Central memory CD4-positive, alpha-beta T cell (primary cell): ENCODE results near the gene PRKG1.
"Not testable (repeated sequence)": the region's sequence is repeated elsewhere in the genome, so short reads cannot be mapped to it uniquely, and the experiment has no call there.

ENCODE experiments used
- DNase-seq: peaks from one replicate; pipeline ENCODE4 v3.0.0; 2022

Gene PRKG1

GRCh38 chr10:51544933-51545332, 470.6 kb downstream of the PRKG1 start:
- no peak for DNase-seq

DNA sequence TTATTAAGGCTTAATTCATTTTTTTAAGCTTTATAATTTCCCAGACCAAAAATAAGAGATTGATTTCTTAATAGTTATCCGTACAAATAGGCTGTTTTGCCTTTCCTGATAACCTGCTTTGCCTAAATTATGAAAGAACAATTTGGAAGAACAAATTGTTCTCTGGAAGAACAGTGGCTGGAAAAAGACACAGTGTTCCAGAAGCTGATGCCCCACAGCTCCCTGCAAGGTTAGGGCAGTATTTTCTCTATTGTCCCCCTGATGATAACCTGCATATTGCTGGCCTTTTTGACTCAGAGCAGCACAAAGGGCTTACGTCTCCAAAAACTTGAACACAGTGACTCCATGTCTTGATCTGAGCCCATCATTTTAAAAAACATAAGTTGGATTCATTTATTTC, 473.7 kb downstream of the PRKG1 start:
- no peak for DNase-seq

- DNase-seq, result no peak
Measured at GRCh38 chr10:51552879-51553278, 478.6 kb downstream of the PRKG1 start.

DNA sequence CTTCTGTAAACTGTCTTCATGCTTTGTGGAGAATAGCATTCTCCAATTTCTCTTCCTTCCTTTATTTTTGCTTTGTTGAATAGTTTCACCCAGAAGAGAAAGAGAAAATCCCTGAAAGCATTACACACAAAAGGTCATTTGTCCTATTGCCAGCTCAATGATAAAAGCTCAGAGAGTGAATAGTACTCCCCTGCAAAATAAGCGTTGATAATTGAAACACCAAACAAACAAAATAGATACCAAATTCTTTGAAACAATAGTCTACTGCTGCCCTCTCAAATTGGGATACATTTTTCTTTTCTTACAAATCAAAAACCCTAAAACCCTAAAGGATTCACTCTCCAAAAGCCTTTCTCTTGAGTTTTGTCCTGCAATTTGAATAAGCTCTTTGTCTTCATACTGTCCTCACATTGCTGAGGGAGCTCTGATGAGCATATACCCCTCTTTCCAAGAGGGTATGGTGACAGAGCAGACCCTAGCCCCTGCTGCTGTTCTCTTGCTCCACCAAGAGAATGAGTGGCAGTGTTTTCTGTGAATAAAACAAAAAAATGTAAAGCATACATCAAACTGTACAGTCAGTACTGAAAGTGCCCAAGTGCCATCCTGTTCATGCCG, 490.7 kb downstream of the PRKG1 start:
- no peak for DNase-seq

- DNase-seq, result no peak
Measured at GRCh38 chr10:51567271-51567670, 493.0 kb downstream of the PRKG1 start.

DNA sequence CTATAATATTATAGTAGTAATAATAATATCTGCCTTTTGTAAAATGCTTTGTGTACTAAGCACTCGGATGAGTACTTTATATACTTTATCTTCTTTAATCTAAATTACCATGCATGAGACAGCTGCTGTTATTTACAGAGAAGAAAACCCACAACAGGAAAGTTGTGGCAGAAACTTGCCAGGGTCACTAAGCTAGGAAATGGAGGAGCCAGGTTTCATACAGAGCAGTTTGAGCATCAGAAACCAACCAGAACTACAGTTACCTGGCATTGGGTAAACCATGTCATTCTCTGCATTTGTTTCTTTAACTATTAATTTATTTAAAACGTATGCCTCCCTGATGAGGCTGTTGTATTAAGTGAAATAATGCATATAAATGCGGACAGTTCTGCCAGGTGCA, 495.2 kb downstream of the PRKG1 start:
- no peak for DNase-seq

DNA sequence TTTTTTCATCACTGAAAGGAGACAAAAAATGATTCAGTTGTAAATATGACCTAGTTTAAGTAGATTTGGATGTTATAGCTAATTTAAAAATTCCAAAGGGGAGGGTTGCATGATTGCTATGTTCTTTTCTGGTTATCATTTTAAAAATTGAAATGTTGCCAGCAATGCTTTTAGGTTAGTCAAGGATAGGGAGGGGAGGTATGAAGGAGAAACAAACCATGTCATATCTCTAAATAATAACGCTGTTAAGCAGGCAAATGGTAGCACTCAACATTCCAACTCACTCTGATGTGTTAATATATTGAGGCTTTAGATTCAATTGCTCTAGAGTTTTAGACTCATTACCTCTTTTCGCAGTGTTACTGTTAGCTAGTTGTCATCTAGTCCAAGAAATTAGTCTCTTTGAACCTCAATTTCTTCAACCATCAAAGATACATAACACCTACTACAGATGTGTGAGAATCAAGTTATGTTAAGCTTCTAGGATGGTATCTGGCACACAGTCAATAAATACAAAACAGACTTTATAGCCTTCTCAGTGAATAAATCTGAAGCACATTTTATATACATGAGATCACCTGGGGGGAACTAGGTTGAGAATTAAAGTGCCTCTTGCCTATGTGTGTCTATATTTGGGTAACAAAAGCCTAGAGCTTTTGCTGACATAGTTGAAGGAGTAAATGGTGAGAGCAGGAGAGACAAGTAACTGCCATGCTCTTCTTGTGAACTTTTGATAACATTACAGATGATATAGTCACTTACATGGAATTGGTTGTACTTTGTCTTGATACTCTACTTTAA, 500.2 kb downstream of the PRKG1 start:
- DNase-seq, result no peak

DNA sequence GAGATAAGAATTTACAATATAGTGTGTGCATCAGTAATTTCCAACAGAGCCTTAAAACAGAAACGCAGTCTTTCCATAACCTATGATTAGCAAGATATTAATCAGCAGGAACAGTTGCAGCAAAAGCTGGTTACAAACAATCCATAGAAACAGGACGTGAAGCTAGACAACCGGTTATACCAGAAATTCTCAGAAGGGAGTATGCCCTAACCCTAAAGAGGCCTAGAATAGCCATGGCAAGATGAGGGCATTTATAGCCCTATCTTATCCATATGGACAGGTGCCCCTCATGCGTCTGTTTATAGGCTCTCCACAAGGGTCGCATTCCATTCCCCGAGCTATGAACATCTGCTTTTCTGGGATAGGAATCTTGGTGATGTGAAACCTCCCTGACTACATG, 506.9 kb downstream of the PRKG1 start:
- not testable (repeated sequence) for DNase-seq

GRCh38 chr10:51583976-51584375, 509.7 kb downstream of the PRKG1 start:
- DNase-seq, result no peak

- DNase-seq, result no peak
Measured at GRCh38 chr10:51585742-51586141, 511.5 kb downstream of the PRKG1 start.

- DNase-seq, result no peak
Measured at GRCh38 chr10:51588984-51589383, 514.7 kb downstream of the PRKG1 start.

DNA sequence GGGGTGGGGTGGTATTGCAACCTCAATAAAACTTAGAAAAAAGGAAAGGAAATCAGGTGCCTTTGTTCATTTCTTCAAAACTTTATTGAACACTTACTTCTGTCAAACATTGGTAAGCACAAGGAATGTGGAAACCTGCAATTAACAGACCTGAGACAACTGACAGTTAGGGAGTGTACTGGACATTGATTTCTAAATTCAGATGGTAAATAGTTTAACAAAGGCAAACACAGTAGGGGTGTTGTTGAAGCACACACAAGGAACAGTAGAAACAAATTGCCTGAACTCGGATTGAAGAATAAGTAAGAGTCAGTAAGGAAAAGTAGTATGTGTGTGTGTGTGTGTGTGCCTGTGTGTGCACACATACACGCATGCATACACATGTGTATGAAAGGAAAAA, 516.5 kb downstream of the PRKG1 start:
- no peak for DNase-seq

GRCh38 chr10:51596695-51597094, 522.4 kb downstream of the PRKG1 start:
- DNase-seq, result no peak

DNA sequence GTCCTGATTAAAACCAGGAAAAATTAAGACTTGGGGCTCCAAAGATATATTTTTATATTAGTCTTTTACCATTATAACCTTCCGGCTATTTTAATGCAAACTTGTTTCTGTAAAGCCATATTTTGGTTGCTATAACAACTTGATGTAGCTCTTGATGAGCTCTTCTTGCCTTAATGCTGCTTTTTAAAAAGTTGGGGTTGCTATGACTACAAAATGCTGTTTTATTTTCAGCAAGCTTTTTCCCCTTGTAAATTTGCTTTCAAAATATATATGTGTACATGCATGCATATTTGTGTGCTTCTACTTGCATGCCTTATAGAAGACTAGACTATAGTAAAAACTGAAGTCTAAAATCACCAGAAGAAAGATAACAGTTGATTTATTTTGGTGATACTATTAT, 525.4 kb downstream of the PRKG1 start:
- no peak for DNase-seq

DNA sequence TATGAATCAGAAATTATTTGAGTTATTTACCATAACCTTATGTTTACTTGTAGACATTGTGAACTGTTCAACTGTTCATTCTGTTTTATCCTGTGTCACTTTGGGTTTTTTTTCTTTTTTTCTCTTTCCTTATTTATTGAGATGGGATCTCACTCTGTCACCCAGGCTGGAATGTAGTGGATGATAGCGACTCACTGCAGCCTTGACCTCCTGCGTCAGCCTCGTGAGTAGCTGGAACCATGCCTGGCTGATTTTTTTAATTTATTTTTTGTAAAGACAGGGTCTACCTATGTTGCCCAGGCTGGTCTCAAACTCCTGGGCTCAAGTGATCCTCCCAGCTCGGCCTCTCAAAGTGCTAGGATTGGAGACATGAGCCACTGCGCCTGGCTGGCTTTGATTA, 528.0 kb downstream of the PRKG1 start:
- DNase-seq, result no peak

DNA sequence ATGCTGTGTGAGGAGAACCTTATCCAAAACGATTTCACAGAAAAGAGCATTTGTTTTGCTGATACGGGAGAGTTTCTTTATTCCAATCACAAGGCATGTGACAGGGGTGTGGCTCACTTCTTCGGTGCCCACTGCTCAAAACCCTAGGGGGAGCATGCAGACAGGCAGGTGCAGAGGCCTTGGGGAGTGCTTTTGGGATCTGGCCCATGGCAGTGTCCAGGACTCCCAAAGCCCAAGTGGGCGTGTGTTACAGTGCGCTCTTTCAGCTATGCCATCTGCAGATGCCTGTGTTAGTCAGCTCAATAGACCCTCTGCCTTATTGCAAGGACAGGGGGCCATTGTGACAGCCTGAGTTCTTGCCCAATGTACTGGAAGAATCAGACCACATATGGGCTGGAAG, 530.3 kb downstream of the PRKG1 start:
- no peak for DNase-seq

DNA sequence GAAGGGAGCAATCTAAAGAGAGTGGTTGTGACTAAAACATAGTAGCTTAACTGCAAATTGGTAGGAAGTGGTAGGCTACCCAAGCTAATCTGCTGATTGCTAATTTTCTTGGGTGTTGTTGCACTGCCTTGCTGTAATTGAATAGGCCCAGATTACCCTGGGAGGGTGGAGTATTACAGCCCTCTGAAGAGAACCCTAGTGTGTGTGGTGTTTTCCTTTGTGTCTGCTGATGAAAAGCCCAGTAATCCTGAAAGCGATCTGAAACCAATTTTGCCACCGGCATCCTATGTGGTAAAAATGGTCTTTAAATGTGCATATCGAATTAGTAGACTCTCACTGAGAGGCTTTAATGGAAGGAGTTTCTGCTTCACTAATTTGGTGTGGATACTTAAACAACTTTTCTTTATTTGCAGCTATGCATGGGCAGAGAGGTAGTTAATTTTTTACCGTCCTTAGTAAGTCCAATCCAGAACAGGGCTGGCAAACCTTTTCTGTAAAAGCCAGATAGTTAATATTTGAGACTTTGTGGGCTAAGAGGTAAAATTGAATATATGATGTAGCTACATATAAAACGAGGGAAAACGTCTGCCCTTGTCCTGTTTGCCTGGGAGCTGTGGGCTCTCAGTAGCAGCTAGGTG, 532.7 kb downstream of the PRKG1 start:
- DNase-seq, result no peak

DNA sequence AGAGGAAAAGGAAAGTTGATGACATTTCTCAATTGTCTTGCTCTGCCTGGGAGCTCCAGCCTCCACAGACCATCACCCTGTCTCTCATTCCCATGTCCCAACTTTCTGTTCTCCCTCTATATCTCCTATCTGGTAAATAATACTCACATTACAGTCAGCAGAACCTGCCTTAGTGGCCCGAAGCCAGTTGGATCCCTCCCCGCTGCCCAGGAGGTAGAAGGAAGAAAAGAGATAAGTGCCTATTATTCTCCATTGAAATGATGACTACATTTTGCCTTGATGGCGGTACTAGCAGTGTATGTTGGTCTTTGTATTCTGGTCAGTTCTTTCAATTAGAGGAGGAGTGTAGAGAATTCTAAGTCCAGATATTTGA, 533.2 kb downstream of the PRKG1 start:
- DNase-seq, result no peak

- no peak for DNase-seq
Measured at GRCh38 chr10:51608211-51608610, 533.9 kb downstream of the PRKG1 start.

DNA sequence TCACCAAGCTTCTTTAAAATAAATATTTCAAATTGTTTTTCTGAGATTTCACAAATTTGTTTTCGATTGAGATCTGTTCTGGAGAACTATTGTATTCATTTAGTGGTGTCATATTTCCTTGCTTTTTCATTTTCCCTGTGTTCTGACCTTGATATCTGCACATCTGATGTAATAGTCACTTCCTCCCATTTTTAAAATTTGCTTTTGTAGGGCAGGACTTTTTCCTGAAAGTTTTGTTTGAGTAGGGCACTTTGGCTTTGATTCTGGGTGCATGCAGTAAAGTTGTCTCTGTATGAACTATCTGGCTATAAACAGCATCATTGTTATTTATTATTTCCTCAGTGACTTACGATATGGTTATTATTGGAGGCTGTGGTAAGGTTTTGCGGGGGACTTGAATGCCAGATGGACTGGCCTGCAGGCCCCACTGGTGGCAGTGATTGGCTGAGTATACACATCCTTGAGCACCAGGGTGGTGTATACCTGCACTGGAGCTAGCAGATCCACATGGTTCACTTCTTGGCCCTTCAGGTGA, 541.5 kb downstream of the PRKG1 start:
- no peak for DNase-seq

- DNase-seq, result no peak
Measured at GRCh38 chr10:51617576-51618235, 543.4 kb downstream of the PRKG1 start.

GRCh38 chr10:51619365-51619764, 545.1 kb downstream of the PRKG1 start:
- no peak for DNase-seq

- DNase-seq, result no peak
Measured at GRCh38 chr10:51620131-51620530, 545.8 kb downstream of the PRKG1 start.
